Measurements from ENCODE around the gene GNPDA1. TPM values are rescaled to one million over a fixed set of nuclear protein-coding genes. Genes with fewer than 3 reads are reported as not detected.

Gene GNPDA1
- total and polyA plus RNA-seq, 2 of the 8 experiments (the other 6 are each of a cell fraction or from before 2014, with no cell fraction given), result 33.0 to 94.3 TPM

DNA sequence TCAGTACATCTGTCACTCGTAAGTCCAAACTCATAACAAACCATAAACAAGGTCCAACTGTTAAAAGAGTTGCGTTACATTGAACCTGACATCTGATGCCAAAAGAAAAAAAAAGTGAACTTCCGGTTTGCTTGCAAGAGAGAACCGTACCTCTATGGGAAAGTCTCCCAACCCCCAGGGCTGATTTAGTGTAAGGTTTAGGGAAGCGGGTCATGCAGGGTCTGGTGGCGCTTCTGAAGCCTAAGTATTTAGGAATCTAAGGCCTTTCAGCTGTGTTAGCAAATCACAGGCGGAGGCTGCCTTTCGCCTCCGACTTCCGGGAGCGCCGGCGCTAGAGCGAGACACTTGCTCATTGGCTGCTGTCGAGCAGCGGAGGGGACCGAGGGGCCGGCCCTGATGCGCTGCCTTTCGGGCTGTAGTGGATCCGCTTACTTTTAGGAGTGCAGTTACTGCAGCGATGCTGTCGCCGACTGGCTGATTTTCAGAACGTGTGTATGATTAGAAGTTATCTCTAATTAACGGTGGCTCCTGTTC is 12.0 kb upstream of the GNPDA1 start (continued):
- TF ChIP-seq, protein P1, sequence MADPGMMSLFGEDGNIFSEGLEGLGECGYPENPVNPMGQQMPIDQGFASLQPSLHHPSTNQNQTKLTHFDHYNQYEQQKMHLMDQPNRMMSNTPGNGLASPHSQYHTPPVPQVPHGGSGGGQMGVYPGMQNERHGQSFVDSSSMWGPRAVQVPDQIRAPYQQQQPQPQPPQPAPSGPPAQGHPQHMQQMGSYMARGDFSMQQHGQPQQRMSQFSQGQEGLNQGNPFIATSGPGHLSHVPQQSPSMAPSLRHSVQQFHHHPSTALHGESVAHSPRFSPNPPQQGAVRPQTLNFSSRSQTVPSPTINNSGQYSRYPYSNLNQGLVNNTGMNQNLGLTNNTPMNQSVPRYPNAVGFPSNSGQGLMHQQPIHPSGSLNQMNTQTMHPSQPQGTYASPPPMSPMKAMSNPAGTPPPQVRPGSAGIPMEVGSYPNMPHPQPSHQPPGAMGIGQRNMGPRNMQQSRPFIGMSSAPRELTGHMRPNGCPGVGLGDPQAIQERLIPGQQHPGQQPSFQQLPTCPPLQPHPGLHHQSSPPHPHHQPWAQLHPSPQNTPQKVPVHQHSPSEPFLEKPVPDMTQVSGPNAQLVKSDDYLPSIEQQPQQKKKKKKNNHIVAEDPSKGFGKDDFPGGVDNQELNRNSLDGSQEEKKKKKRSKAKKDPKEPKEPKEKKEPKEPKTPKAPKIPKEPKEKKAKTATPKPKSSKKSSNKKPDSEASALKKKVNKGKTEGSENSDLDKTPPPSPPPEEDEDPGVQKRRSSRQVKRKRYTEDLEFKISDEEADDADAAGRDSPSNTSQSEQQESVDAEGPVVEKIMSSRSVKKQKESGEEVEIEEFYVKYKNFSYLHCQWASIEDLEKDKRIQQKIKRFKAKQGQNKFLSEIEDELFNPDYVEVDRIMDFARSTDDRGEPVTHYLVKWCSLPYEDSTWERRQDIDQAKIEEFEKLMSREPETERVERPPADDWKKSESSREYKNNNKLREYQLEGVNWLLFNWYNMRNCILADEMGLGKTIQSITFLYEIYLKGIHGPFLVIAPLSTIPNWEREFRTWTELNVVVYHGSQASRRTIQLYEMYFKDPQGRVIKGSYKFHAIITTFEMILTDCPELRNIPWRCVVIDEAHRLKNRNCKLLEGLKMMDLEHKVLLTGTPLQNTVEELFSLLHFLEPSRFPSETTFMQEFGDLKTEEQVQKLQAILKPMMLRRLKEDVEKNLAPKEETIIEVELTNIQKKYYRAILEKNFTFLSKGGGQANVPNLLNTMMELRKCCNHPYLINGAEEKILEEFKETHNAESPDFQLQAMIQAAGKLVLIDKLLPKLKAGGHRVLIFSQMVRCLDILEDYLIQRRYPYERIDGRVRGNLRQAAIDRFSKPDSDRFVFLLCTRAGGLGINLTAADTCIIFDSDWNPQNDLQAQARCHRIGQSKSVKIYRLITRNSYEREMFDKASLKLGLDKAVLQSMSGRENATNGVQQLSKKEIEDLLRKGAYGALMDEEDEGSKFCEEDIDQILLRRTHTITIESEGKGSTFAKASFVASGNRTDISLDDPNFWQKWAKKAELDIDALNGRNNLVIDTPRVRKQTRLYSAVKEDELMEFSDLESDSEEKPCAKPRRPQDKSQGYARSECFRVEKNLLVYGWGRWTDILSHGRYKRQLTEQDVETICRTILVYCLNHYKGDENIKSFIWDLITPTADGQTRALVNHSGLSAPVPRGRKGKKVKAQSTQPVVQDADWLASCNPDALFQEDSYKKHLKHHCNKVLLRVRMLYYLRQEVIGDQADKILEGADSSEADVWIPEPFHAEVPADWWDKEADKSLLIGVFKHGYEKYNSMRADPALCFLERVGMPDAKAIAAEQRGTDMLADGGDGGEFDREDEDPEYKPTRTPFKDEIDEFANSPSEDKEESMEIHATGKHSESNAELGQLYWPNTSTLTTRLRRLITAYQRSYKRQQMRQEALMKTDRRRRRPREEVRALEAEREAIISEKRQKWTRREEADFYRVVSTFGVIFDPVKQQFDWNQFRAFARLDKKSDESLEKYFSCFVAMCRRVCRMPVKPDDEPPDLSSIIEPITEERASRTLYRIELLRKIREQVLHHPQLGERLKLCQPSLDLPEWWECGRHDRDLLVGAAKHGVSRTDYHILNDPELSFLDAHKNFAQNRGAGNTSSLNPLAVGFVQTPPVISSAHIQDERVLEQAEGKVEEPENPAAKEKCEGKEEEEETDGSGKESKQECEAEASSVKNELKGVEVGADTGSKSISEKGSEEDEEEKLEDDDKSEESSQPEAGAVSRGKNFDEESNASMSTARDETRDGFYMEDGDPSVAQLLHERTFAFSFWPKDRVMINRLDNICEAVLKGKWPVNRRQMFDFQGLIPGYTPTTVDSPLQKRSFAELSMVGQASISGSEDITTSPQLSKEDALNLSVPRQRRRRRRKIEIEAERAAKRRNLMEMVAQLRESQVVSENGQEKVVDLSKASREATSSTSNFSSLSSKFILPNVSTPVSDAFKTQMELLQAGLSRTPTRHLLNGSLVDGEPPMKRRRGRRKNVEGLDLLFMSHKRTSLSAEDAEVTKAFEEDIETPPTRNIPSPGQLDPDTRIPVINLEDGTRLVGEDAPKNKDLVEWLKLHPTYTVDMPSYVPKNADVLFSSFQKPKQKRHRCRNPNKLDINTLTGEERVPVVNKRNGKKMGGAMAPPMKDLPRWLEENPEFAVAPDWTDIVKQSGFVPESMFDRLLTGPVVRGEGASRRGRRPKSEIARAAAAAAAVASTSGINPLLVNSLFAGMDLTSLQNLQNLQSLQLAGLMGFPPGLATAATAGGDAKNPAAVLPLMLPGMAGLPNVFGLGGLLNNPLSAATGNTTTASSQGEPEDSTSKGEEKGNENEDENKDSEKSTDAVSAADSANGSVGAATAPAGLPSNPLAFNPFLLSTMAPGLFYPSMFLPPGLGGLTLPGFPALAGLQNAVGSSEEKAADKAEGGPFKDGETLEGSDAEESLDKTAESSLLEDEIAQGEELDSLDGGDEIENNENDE (IDR thresholded peaks at IDR 0.05; ENCODE audit: insufficient replicate concordance, low read length), result no peak
- TF ChIP-seq SIX5 (IDR thresholded peaks at IDR 0.05; ENCODE audit: low read depth, low read length) (no peak; the same call in 1 of the 2 replicates), SIRT6 (IDR thresholded peaks at IDR 0.05; ENCODE audit: low read length) (no peak), FOSL1 (IDR thresholded peaks at IDR 0.05; ENCODE audit: insufficient read depth, low read depth, low read length) (no peak), SP1 (IDR thresholded peaks at IDR 0.05; ENCODE audit: low read depth, low read length) (peak; percentile 50; the same call in 1 of the 2 replicates)
- TF ChIP-seq, protein P2, sequence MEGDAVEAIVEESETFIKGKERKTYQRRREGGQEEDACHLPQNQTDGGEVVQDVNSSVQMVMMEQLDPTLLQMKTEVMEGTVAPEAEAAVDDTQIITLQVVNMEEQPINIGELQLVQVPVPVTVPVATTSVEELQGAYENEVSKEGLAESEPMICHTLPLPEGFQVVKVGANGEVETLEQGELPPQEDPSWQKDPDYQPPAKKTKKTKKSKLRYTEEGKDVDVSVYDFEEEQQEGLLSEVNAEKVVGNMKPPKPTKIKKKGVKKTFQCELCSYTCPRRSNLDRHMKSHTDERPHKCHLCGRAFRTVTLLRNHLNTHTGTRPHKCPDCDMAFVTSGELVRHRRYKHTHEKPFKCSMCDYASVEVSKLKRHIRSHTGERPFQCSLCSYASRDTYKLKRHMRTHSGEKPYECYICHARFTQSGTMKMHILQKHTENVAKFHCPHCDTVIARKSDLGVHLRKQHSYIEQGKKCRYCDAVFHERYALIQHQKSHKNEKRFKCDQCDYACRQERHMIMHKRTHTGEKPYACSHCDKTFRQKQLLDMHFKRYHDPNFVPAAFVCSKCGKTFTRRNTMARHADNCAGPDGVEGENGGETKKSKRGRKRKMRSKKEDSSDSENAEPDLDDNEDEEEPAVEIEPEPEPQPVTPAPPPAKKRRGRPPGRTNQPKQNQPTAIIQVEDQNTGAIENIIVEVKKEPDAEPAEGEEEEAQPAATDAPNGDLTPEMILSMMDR (IDR thresholded peaks at IDR 0.05; ENCODE audit: control extremely low read depth in 1 of 3, insufficient read depth in 1 of 3, low read depth in 1 of 3, low read length in 3 of 3), result peak in 1 of 3 experiments; percentile 13; a peak in 1 of 4 replicates
- TF ChIP-seq, protein P3, sequence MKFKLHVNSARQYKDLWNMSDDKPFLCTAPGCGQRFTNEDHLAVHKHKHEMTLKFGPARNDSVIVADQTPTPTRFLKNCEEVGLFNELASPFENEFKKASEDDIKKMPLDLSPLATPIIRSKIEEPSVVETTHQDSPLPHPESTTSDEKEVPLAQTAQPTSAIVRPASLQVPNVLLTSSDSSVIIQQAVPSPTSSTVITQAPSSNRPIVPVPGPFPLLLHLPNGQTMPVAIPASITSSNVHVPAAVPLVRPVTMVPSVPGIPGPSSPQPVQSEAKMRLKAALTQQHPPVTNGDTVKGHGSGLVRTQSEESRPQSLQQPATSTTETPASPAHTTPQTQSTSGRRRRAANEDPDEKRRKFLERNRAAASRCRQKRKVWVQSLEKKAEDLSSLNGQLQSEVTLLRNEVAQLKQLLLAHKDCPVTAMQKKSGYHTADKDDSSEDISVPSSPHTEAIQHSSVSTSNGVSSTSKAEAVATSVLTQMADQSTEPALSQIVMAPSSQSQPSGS (IDR thresholded peaks at IDR 0.05; ENCODE audit: low read length), result no peak

All from H1 (cell line).